ENCODE results near the gene BHLHA15.
A peak's percentile ranks its signal among the peaks of the same experiment; 100 is the strongest.

Gene BHLHA15

GRCh38 chr7:98211221-98211675 lies at the start of gene BHLHA15:
Gene BHLHA15, plus strand, starts transcription at chr7:98211439. Its CDS starts 871 bp downstream, at chr7:98212310.
- DNase-seq (ENCODE audit: low spot score) (no peak), FAIRE-seq (no peak)

GRCh38 chr7:98162758-98163157 lies 48.5 kb upstream of the BHLHA15 start:
- DNase-seq (ENCODE audit: low spot score) (no peak), FAIRE-seq (no peak)

- no peak for FAIRE-seq
Measured at GRCh38 chr7:98163269-98163668, 48.0 kb upstream of the BHLHA15 start.

GRCh38 chr7:98163704-98164494 lies 47.3 kb upstream of the BHLHA15 start:
- FAIRE-seq, result no peak
- no peak for DNase-seq (ENCODE audit: low spot score)

More at GRCh38 chr7:98163269-98163668, 48.0 kb upstream of the BHLHA15 start:
- DNase-seq (ENCODE audit: low spot score), result no peak

- no peak for FAIRE-seq
- DNase-seq (ENCODE audit: low spot score), result no peak
Measured at GRCh38 chr7:98165827-98166667, 45.2 kb upstream of the BHLHA15 start.

- DNase-seq (ENCODE audit: low spot score), result no peak
- FAIRE-seq, result no peak
Measured at GRCh38 chr7:98166668-98166970, 44.6 kb upstream of the BHLHA15 start.

- no peak for FAIRE-seq
- DNase-seq (ENCODE audit: low spot score), result no peak
Measured at GRCh38 chr7:98167653-98168052, 43.6 kb upstream of the BHLHA15 start.

- FAIRE-seq (peak; percentile 86), DNase-seq (ENCODE audit: low spot score) (peak; percentile 65)
Measured at GRCh38 chr7:98168181-98168903, 42.9 kb upstream of the BHLHA15 start.

- DNase-seq (ENCODE audit: low spot score) (no peak), FAIRE-seq (no peak)
Measured at GRCh38 chr7:98168904-98169621, 42.2 kb upstream of the BHLHA15 start.

GRCh38 chr7:98170966-98171365 lies 40.3 kb upstream of the BHLHA15 start:
- no peak for FAIRE-seq
- DNase-seq (ENCODE audit: low spot score), result no peak

GRCh38 chr7:98171449-98171848 lies 39.8 kb upstream of the BHLHA15 start:
- DNase-seq (ENCODE audit: low spot score) (no peak), FAIRE-seq (no peak)

- FAIRE-seq (no peak), DNase-seq (ENCODE audit: low spot score) (no peak)
Measured at GRCh38 chr7:98174334-98175259, 36.6 kb upstream of the BHLHA15 start.

GRCh38 chr7:98175260-98175940 lies 35.8 kb upstream of the BHLHA15 start:
- FAIRE-seq, result no peak
- DNase-seq (ENCODE audit: low spot score), result no peak

- DNase-seq (ENCODE audit: low spot score) (no peak), FAIRE-seq (no peak)
Measured at GRCh38 chr7:98177553-98177952, 33.7 kb upstream of the BHLHA15 start.

- DNase-seq (ENCODE audit: low spot score) (no peak), FAIRE-seq (no peak)
Measured at GRCh38 chr7:98178321-98178720, 32.9 kb upstream of the BHLHA15 start.

- DNase-seq (ENCODE audit: low spot score) (no peak), FAIRE-seq (no peak)
Measured at GRCh38 chr7:98178762-98179490, 32.3 kb upstream of the BHLHA15 start.

- DNase-seq (ENCODE audit: low spot score) (no peak), FAIRE-seq (no peak)
Measured at GRCh38 chr7:98180751-98181150, 30.5 kb upstream of the BHLHA15 start.

- FAIRE-seq (no peak), DNase-seq (ENCODE audit: low spot score) (no peak)
Measured at GRCh38 chr7:98185101-98185500, 26.1 kb upstream of the BHLHA15 start.

Measured in RCC 7860 (cell line).